AG04450 (cell line): ENCODE results near the gene MYO7B. TPM values are rescaled to one million over a fixed set of nuclear protein-coding genes. Genes with fewer than 3 reads are reported as not detected.

ENCODE experiments used
- CTCF ChIA-PET: fragments of 300-600, 350-600 bp; formaldehyde crosslinking; extraction: SDS; loops from one replicate; lab custom pipeline; 2022; ENCODE audit warnings: antibody characterized with exemption, inconsistent platforms; lab: Charles Lee
- POLR2A ChIA-PET: fragments of 350-600 bp; formaldehyde crosslinking; extraction: SDS; loops from one replicate; lab custom pipeline; 2021; ENCODE audit warnings: antibody characterized with exemption, inconsistent platforms; lab: Yijun Ruan, JAX
- DNase-seq: peaks from one replicate; pipeline ENCODE4 v3.0.0-alpha.2; 2011; ENCODE audit warnings: low read depth, low spot score
- H3K27ac ChIP-seq: one replicate; pipeline ENCODE4 v1.5.1; 2012; ENCODE audit warnings: low read depth, low read length, control low read depth
- H3K27me3 ChIP-seq: one replicate; pipeline ENCODE4 v1.6.0; 2012; ENCODE audit warnings: low read length; ENCODE audit not compliant: control insufficient read depth, insufficient read depth
- H3K4me3 ChIP-seq: 2 replicates; pipeline ENCODE4 v1.5.1; 2011; ENCODE audit warnings: mild to moderate bottlenecking, low read depth, low read length, control low read depth
- H3K9me3 ChIP-seq: 2 replicates; pipeline ENCODE4 v1.5.1; 2012; ENCODE audit warnings: low read length; ENCODE audit not compliant: control insufficient read depth, insufficient read depth
- CTCF ChIP-seq: IDR thresholded peaks from 2 replicates; pipeline ENCODE4 v1.5.1; 2011; ENCODE audit warnings: low read depth, low read length, control low read depth, inconsistent platforms
- polyA plus RNA-seq: library from polyadenylated mRNA; depleted of rRNA; stranded (reverse); fragments of >200 nt; gene quantifications from 2 replicates; pipeline ENCODE4 v1.2.3, GENCODE V29; 2011

MYO7B gene
- polyA plus RNA-seq, 1 experiment = 0.02 TPM

GRCh38 chr2:127615511-127616166 lies 80.2 kb downstream of the MYO7B start:
- H3K9me3 ChIP-seq = peaks cover 24% of the 10 kb centered on the region
- no peak overlapping the region for H3K27ac ChIP-seq
- H3K27me3 ChIP-seq = peaks cover 10% of the 10 kb centered on the region
- POLR2A ChIA-PET = no interaction called here
- TF ChIP-seq CTCF = no peak
- CTCF ChIA-PET = no interaction called here
- H3K4me3 ChIP-seq = no peak overlapping the region
- DNase-seq = no peak

GRCh38 chr2:127618551-127619202 lies 83.2 kb downstream of the MYO7B start:
- no peak overlapping the region for H3K27ac ChIP-seq
- peaks cover 4% of the 10 kb centered on the region for H3K27me3 ChIP-seq
- ChIA-PET CTCF (no interaction called here), POLR2A (no interaction called here)
- H3K4me3 ChIP-seq = no peak overlapping the region
- H3K9me3 ChIP-seq = peaks cover 3% of the 10 kb centered on the region
- no peak for DNase-seq
- TF ChIP-seq CTCF = no peak

- Histone ChIP-seq H3K27ac (no peak overlapping the region), H3K4me3 (no peak overlapping the region), H3K9me3 (no peaks in the 10 kb centered on the region; the same call in 1 of the 2 replicates), H3K27me3 (no peaks in the 10 kb centered on the region)
- POLR2A ChIA-PET = no interaction called here
- no peak for TF ChIP-seq CTCF
- CTCF ChIA-PET = no interaction called here
- DNase-seq = no peak
Measured at GRCh38 chr2:127619203-127619590, 83.7 kb downstream of the MYO7B start.

GRCh38 chr2:127619877-127620705 lies 84.6 kb downstream of the MYO7B start:
- CTCF ChIA-PET = no interaction called here
- Histone ChIP-seq H3K9me3 (no peaks in the 10 kb centered on the region; the same call in 1 of the 2 replicates), H3K27me3 (no peaks in the 10 kb centered on the region), H3K27ac (no peak overlapping the region), H3K4me3 (no peak overlapping the region)
- DNase-seq = no peak
- POLR2A ChIA-PET = no interaction called here
- no peak for TF ChIP-seq CTCF
